A673 (cell line): ENCODE results near the gene LDB2. TPM values are rescaled to one million over a fixed set of nuclear protein-coding genes. Genes with fewer than 3 reads are reported as not detected.

Experiments used
- BruUV-seq: library from RNA; stranded (reverse); fragments of 400-500 nt; replicated peaks from 2 replicates; lab custom pipeline; 2021; lab: Mats Ljungman, UMichigan
- CTCF ChIA-PET: fragments of 300-600 bp; sonication (Branson Sonifier 250); formaldehyde crosslinking; loops from one replicate; lab custom pipeline; 2022; ENCODE audit warnings: antibody characterized with exemption; lab: Charles Lee
- POLR2A ChIA-PET: fragments of 300-600 bp; sonication (Branson Sonifier 250); formaldehyde crosslinking; loops from one replicate; lab custom pipeline; 2022; ENCODE audit warnings: antibody characterized with exemption; ENCODE audit not compliant: low non-redundant PET; lab: Charles Lee
- DNase-seq: peaks from one replicate; pipeline ENCODE4 v3.0.0-alpha.2; 2015; ENCODE audit warnings: low spot score
- H3K27ac ChIP-seq: fragments of 200-600 bp; sonication (generic); 2 replicates; pipeline ENCODE4 v1.5.1; 2016; ENCODE audit warnings: mixed run types, low read depth, mild to moderate bottlenecking, mixed read lengths, antibody characterized with exemption, low read length; ENCODE audit not compliant: poor library complexity, severe bottlenecking
- H3K27me3 ChIP-seq: fragments of 200-600 bp; sonication (generic); replicated peaks from 2 replicates; pipeline ENCODE4 v1.6.1; 2017; ENCODE audit warnings: mixed run types, low read depth, mild to moderate bottlenecking, mixed read lengths, antibody characterized with exemption, low read length; ENCODE audit not compliant: insufficient read depth, poor library complexity
- H3K36me3 ChIP-seq: fragments of 200-600 bp; sonication (generic); 2 replicates; pipeline ENCODE4 v1.6.1; 2016; ENCODE audit warnings: mixed run types, mild to moderate bottlenecking, mixed read lengths, antibody characterized with exemption, low read length; ENCODE audit not compliant: insufficient read depth, poor library complexity, severe bottlenecking
- H3K4me1 ChIP-seq: fragments of 200-600 bp; sonication (generic); 2 replicates; pipeline ENCODE4 v1.6.1; 2017; ENCODE audit warnings: mixed run types, mild to moderate bottlenecking, mixed read lengths, antibody characterized with exemption, low read length; ENCODE audit not compliant: insufficient read depth, poor library complexity, severe bottlenecking
- H3K4me3 ChIP-seq: fragments of 200-600 bp; sonication (generic); 2 replicates; pipeline ENCODE4 v1.5.1; 2016; ENCODE audit warnings: low read depth, mixed run types, mild to moderate bottlenecking, mixed read lengths, low read length; ENCODE audit not compliant: poor library complexity, severe bottlenecking
- H3K9me3 ChIP-seq: fragments of 200-600 bp; sonication (generic); 2 replicates; pipeline ENCODE4 v1.6.1; 2016; ENCODE audit warnings: mixed run types, low read depth, mild to moderate bottlenecking, mixed read lengths, antibody characterized with exemption, low read length; ENCODE audit not compliant: poor library complexity, severe bottlenecking
- CTCF ChIP-seq: fragments of 300-800, 200-600 bp; sonication (generic); conservative IDR thresholded peaks from 2 replicates; pipeline ENCODE4 v1.5.1; 2017; ENCODE audit warnings: low read depth, mild to moderate bottlenecking, antibody characterized with exemption, low read length, moderate library complexity, mixed read lengths
- EZH2 ChIP-seq: fragments of 200-600 bp; sonication (generic); IDR thresholded peaks from 2 replicates; pipeline ENCODE4 v1.6.1; 2017; ENCODE audit warnings: borderline replicate concordance, low read depth, mild to moderate bottlenecking, mixed read lengths, antibody characterized with exemption, low read length; ENCODE audit not compliant: poor library complexity, severe bottlenecking
- intact Hi-C: fragments of 100-400 bp; cut with micrococcal nuclease; formaldehyde crosslinking; loops from one replicate; pipeline ENCODE4 v1.10.0; 2022; ENCODE audit not compliant: unreplicated experiment
- total RNA-seq: library from RNA; stranded (reverse); gene quantifications from 2 replicates; pipeline ENCODE4 v1.2.3, GENCODE V29; 2021

Gene LDB2
- total RNA-seq, 1 experiment from 2014 or later = 47.4 TPM

GRCh38 chr4:16834814-16835213, 63.6 kb downstream of the LDB2 start:
- CTCF ChIA-PET = no interaction called here
- no peak overlapping the region for H3K4me3 ChIP-seq
- no peaks in the 10 kb centered on the region for H3K4me1 ChIP-seq
- no peaks in the 10 kb centered on the region for H3K36me3 ChIP-seq
- no peak overlapping the region for H3K27ac ChIP-seq
- BruUV-seq = no TSS peak
- intact Hi-C loops = no loop called here
- no peaks in the 10 kb centered on the region for H3K9me3 ChIP-seq
- H3K27me3 ChIP-seq = no peaks in the 10 kb centered on the region
- POLR2A ChIA-PET = no interaction called here
- DNase-seq = no peak
- TF ChIP-seq EZH2 (no peak), CTCF (no peak)

- intact Hi-C loops = no loop called here
- Histone ChIP-seq H3K27ac (no peak overlapping the region), H3K9me3 (no peaks in the 10 kb centered on the region), H3K27me3 (no peaks in the 10 kb centered on the region), H3K36me3 (no peaks in the 10 kb centered on the region), H3K4me1 (no peaks in the 10 kb centered on the region), H3K4me3 (no peak overlapping the region)
- BruUV-seq = no TSS peak
- ChIA-PET CTCF (no interaction called here), POLR2A (no interaction called here)
- no peak for DNase-seq
- no peak for TF ChIP-seq EZH2
- TF ChIP-seq CTCF = no peak
These were observed 64.7 kb downstream of the LDB2 start for GRCh38 chr4:16833722-16834121.

- no peak overlapping the region for H3K27ac ChIP-seq
- intact Hi-C loops = no loop called here
- no peak for DNase-seq
- H3K36me3 ChIP-seq = no peaks in the 10 kb centered on the region
- TF ChIP-seq EZH2 (no peak), CTCF (no peak)
- BruUV-seq = no TSS peak
- ChIA-PET CTCF (no interaction called here), POLR2A (no interaction called here)
- no peaks in the 10 kb centered on the region for H3K27me3 ChIP-seq
- H3K4me1 ChIP-seq = peaks cover 19% of the 10 kb centered on the region
- no peak overlapping the region for H3K4me3 ChIP-seq
- H3K9me3 ChIP-seq = no peaks in the 10 kb centered on the region
These were observed 68.4 kb downstream of the LDB2 start for GRCh38 chr4:16830081-16830480.
